Fibroblast of lung (primary cell): ENCODE measurements around the gene SLC35F3. TPM values are rescaled to one million over a fixed set of nuclear protein-coding genes. Genes with fewer than 3 reads are reported as not detected.

Source experiments
- DNase-seq, 2 donors: peaks; one replicate each; pipeline versions ENCODE4 v3.0.0 to v3.0.0-alpha.2; 2010; ENCODE audit warnings: low read depth in 2 of 2
- H2AFZ ChIP-seq: 2 replicates; pipeline ENCODE4 v1.5.1; 2012; ENCODE audit warnings: low read length, control low read depth, inconsistent platforms
- H3K27ac ChIP-seq: 2 replicates; pipeline ENCODE4 v1.5.1; 2011; ENCODE audit warnings: low read length, control low read depth; ENCODE audit not compliant: insufficient read depth
- H3K27me3 ChIP-seq: 2 replicates; pipeline ENCODE4 v1.5.1; 2011; ENCODE audit warnings: mild to moderate bottlenecking, low read length; ENCODE audit not compliant: control insufficient read depth, insufficient read depth
- H3K36me3 ChIP-seq: 2 replicates; pipeline ENCODE4 v1.5.1; 2011; ENCODE audit warnings: low read length; ENCODE audit not compliant: control insufficient read depth, insufficient read depth
- H3K4me1 ChIP-seq: 2 replicates; pipeline ENCODE4 v1.5.1; 2011; ENCODE audit warnings: low read length; ENCODE audit not compliant: control insufficient read depth, insufficient read depth; ENCODE audit errors: extremely low read depth
- H3K4me2 ChIP-seq: 2 replicates; pipeline ENCODE4 v1.5.1; 2011; ENCODE audit warnings: low read length, control low read depth; ENCODE audit not compliant: insufficient read depth; ENCODE audit errors: extremely low read depth
- H3K4me3 ChIP-seq, 4 experiments: fragments of 200-600 bp in 1 of 4; sonication (generic) in 1 of 4; replicated peaks in 1 of 4; 2 replicates each; pipeline ENCODE4 v1.5.1; 2011 to 2016; ENCODE audit warnings: low read length in 4 of 4, low read depth in 3 of 4, mild to moderate bottlenecking in 3 of 4, control low read depth in 2 of 4, inconsistent platforms in 1 of 4, mixed read lengths in 1 of 4; ENCODE audit not compliant: insufficient read depth in 1 of 4; ENCODE audit errors: control extremely low read depth in 1 of 4
- H3K79me2 ChIP-seq: 2 replicates; pipeline ENCODE4 v1.5.1; 2012; ENCODE audit warnings: mild to moderate bottlenecking, low read length, inconsistent platforms; ENCODE audit not compliant: control insufficient read depth, insufficient read depth
- H3K9ac ChIP-seq: 2 replicates; pipeline ENCODE4 v1.5.1; 2011; ENCODE audit warnings: mild to moderate bottlenecking, low read length, control low read depth; ENCODE audit not compliant: insufficient read depth
- H3K9me3 ChIP-seq: 2 replicates; pipeline ENCODE4 v1.5.1; 2012; ENCODE audit warnings: low read depth, low read length; ENCODE audit not compliant: control insufficient read depth, insufficient read depth
- H4K20me1 ChIP-seq: 2 replicates; pipeline ENCODE4 v1.5.1; 2011; ENCODE audit warnings: low read length; ENCODE audit not compliant: control insufficient read depth, insufficient read depth; ENCODE audit errors: extremely low read depth
- CTCF ChIP-seq, 2 donors: IDR thresholded peaks in 1 of 2; conservative IDR thresholded peaks in 1 of 2; 1 replicate in 1 of 2; 2 replicates in 1 of 2; pipeline ENCODE4 v1.5.1; 2011 to 2012; ENCODE audit warnings: low read length in 2 of 2, control low read depth in 1 of 2, inconsistent platforms in 1 of 2, low read depth in 1 of 2, mild to moderate bottlenecking in 1 of 2
- EZH2 ChIP-seq: IDR thresholded peaks from 2 replicates; pipeline ENCODE4 v1.5.1; 2012; ENCODE audit warnings: low read length, control low read depth, mild to moderate bottlenecking; ENCODE audit errors: missing control alignments
- polyA plus RNA-seq, 2 donors: library from polyadenylated mRNA; depleted of rRNA in 1 of 2; stranded (reverse) in 1 of 2; unstranded in 1 of 2; fragments of >200 nt; gene quantifications; 2 replicates each; pipeline ENCODE4 v1.2.1, GENCODE V29; 2011 to 2012; ENCODE audit warnings: missing spikeins in 1 of 2
- total RNA-seq: library from RNA; depleted of rRNA; stranded (reverse); fragments of >200 nt; gene quantifications from 2 replicates; pipeline ENCODE4 v1.2.1, GENCODE V29; 2014

SLC35F3 gene
- total and polyA plus RNA-seq, 2 donors (not counting 1 experiment from before 2014, with no cell fraction given), result not detected

DNA sequence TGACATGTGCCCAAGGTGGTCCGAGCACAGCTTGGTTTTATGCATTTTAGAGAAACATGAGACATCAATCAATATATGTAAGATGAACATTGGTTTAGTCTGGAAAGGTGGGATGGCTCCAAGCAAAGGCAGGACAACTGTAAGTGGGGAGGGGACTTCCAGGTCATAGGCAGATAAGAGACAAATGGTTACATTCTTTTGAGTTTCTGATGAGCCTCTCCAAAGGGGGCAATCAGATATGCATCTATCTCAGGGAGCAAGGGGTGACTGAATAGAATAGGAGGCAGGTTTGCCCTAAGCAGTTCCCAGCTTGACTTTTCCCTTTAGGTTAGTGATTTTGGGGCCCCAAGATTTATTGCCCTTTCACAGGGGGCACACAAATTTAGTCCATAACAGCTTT, 374.5 kb downstream of the SLC35F3 start:
- no peak for DNase-seq
- no peak for TF ChIP-seq EZH2
- no peak for TF ChIP-seq CTCF (conservative IDR thresholded peaks at IDR 0.05 in 1 of 2, IDR thresholded peaks at IDR 0.05 in 1 of 2; ENCODE audit: low read depth in 1 of 2, low read length in 2 of 2)
- no peak overlapping the region for H2AFZ ChIP-seq

DNA sequence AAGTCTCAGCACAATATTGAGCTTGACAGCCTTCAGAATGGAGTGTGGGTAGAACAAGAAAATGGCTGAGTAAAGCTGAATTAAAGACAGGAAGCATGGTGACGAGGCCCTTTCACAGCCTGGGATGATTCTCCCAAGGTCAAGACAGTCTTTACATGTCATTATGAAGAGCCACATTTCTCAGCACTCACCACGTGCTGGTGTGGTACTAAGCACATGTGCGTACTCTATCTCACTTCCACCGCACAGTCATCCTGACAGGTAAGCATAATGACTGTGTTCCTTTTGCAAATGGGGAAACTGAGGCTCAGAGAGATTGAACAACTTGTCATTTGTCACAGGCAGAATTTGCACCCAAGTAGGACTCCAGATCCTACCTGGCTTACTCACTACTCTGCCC, 376.0 kb downstream of the SLC35F3 start:
- Histone ChIP-seq H3K27ac (no peak overlapping the region), H3K79me2 (no peaks in the 10 kb centered on the region), H2AFZ (no peak overlapping the region), H3K9ac (no peak overlapping the region), H3K4me3 (no peak overlapping the region), H3K4me1 (no peaks in the 10 kb centered on the region), H4K20me1 (no peaks in the 10 kb centered on the region), H3K36me3 (no peaks in the 10 kb centered on the region), H3K27me3 (no peaks in the 10 kb centered on the region), H3K9me3 (no peaks in the 10 kb centered on the region), H3K4me2 (no peak overlapping the region)
- DNase-seq, result no peak
- TF ChIP-seq CTCF (conservative IDR thresholded peaks at IDR 0.05 in 1 of 2, IDR thresholded peaks at IDR 0.05 in 1 of 2; ENCODE audit: low read depth in 1 of 2, low read length in 2 of 2) (no peak), EZH2 (no peak)

More for the DNA sequence above, 374.5 kb downstream of the SLC35F3 start:
- H3K36me3 ChIP-seq, result no peaks in the 10 kb centered on the region
- no peaks in the 10 kb centered on the region for H3K4me1 ChIP-seq
- H4K20me1 ChIP-seq, result no peaks in the 10 kb centered on the region
- H3K79me2 ChIP-seq, result no peaks in the 10 kb centered on the region
- H3K27me3 ChIP-seq, result no peaks in the 10 kb centered on the region
- H3K9me3 ChIP-seq, result no peaks in the 10 kb centered on the region
- no peak overlapping the region for H3K4me3 ChIP-seq
- no peak overlapping the region for H3K9ac ChIP-seq
- H3K27ac ChIP-seq, result no peak overlapping the region
- H3K4me2 ChIP-seq, result no peak overlapping the region

DNA sequence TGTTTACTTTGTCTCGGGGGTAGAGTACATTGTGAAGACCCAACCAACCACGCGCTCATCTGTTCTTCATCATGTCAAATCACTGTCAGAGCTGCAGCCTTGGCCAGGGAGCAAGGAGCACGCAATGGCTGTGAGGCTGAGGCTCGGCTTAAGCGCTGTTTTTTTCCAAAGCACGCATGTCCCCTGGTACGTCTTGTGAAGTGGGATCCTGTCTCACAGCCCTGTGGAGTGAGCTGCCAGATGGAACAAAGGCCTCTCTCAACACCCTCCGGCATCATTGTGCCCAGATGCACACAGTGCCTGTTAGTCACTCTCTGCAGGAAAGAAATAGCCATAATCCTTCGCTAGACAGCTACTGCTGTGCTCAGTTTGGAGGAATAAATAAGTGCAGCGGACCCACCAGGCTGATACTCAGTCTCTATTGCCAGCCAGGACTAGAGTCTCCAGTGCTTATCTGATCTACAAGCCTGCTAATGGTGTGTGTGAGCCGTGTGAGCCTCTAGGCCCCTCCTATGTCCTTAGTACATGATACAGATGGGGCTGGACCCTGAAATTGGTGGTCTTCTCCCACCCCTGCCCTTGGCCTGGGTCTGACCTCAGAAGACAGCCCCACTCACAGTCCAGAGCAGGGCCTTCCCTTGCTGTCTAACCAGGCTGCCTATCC, 377.5 kb downstream of the SLC35F3 start:
- Histone ChIP-seq H3K4me3 (no peak overlapping the region), H3K36me3 (no peaks in the 10 kb centered on the region), H3K27ac (no peak overlapping the region), H2AFZ (no peak overlapping the region), H3K79me2 (no peaks in the 10 kb centered on the region), H3K27me3 (no peaks in the 10 kb centered on the region), H3K4me1 (no peaks in the 10 kb centered on the region), H3K9me3 (no peaks in the 10 kb centered on the region), H4K20me1 (no peaks in the 10 kb centered on the region), H3K4me2 (no peak overlapping the region), H3K9ac (no peak overlapping the region)
- TF ChIP-seq CTCF (conservative IDR thresholded peaks at IDR 0.05 in 1 of 2, IDR thresholded peaks at IDR 0.05 in 1 of 2; ENCODE audit: low read depth in 1 of 2, low read length in 2 of 2) (no peak), EZH2 (no peak)
- DNase-seq, result no peak
